Ovary (tissue), 9 donors: ENCODE results near the gene EIF4E1B. TPM values are rescaled to one million over a fixed set of nuclear protein-coding genes. Genes with fewer than 3 reads are reported as not detected.

Experiments
- DNase-seq, 5 donors: peaks; one replicate each; pipeline ENCODE4 v3.0.0-alpha.2; 2019 to 2020
- H3K27ac ChIP-seq, 2 donors: fragments of 200-600 bp; one replicate each; pipeline versions ENCODE4 v1.5.1 to v1.8.0; 2019 to 2022
- H3K27me3 ChIP-seq: fragments of 200-600 bp; one replicate; pipeline ENCODE4 v1.8.0; 2022
- H3K36me3 ChIP-seq: fragments of 200-600 bp; sonication (generic); one replicate; pipeline ENCODE4 v1.5.1; 2019
- H3K4me1 ChIP-seq: one replicate; pipeline ENCODE4 v1.8.1; 2013; ENCODE audit warnings: mild to moderate bottlenecking, moderate library complexity; ENCODE audit not compliant: insufficient read depth
- H3K4me3 ChIP-seq: fragments of 200-600 bp; sonication (generic); one replicate; pipeline ENCODE4 v1.5.1; 2017
- H3K9me3 ChIP-seq, 2 donors: fragments of 200-600 bp in 1 of 2; sonication (generic) in 1 of 2; one replicate each; pipeline versions ENCODE4 v1.5.1 to v1.8.1; 2013 to 2019; ENCODE audit warnings: mild to moderate bottlenecking in 1 of 2, moderate library complexity in 1 of 2
- EP300 ChIP-seq: sonication (generic); formaldehyde crosslinking; IDR thresholded peaks from one replicate; pipeline ENCODE4 v1.6.1; 2017; ENCODE audit warnings: antibody characterized with exemption
- POLR2A ChIP-seq: fragments of 450-650 bp; IDR thresholded peaks from one replicate; pipeline ENCODE4 v1.6.1; 2017; ENCODE audit warnings: antibody characterized with exemption, mild to moderate bottlenecking, moderate library complexity
- WGBS, 3 donors: extraction: QIAGEN DNeasy Blood & Tissue Kit in 1 of 3; methylation state at CpG; one replicate each; pipeline versions ENCODE4 v1.1.5 to v1.1.7; 2013 to 2017; 5-methylcytosine and 5-hydroxymethylcytosine counted together
- intact Hi-C, 4 donors: fragments of 100-400 bp; cut with DNase I; formaldehyde crosslinking; loops; one replicate each; pipeline versions ENCODE4 v1.11.0 to v1.15.1; 2022 to 2023
- polyA plus RNA-seq, 2 donors: library from polyadenylated mRNA; stranded (reverse); fragments of 200-250 nt in 1 of 2; fragments of 350-450 nt in 1 of 2; fragmentation: Illumina TruSeq in 1 of 2; extraction: RNeasy Lipid Tissue Mini Kit (QIAGEN cat#74804) in 1 of 2; gene quantifications; one replicate each; pipeline ENCODE4 v1.2.3, GENCODE V29; 2013 to 2014
- total RNA-seq, 7 donors: library from RNA; depleted of rRNA in 2 of 7; stranded (reverse); fragments of >200 nt in 2 of 7; fragmentation: NEBNext Ultra II Directional in 3 of 7; extraction: Animal tissue kit (Norgen Biotek cat#: 25700) in 3 of 7; gene quantifications; one replicate each; pipeline versions ENCODE4 v1.1.0 to v1.2.4, GENCODE V29; 2016 to 2023
- TF ChIP-seq, protein P1 (sequence below), 3 donors: fragments of 450-650 bp in 2 of 3; fragments of 200-600 bp in 1 of 3; IDR thresholded peaks; one replicate each; pipeline versions ENCODE4 v1.5.1 to v1.8.0; 2016 to 2022; ENCODE audit warnings: antibody characterized with exemption in 3 of 3, mild to moderate bottlenecking in 1 of 3
- donor health status: DM: no; HTN: no; CAD: no; lungs with moderate emphysema.
- donor health status: DM: no; HTN: no; CAD: no.
- donor health status: Bipolar disorder and iron deficiency.
- donor health status: DM: yes; HTN: yes; CAD: no.
- donor health status: DM: no; HTN: no; CAD: no.
- donor health status: DM: yes; HTN: yes; CAD: no.

Gene EIF4E1B
- total and polyA plus RNA-seq, 9 donors: 0.61 TPM; not detected in 8

DNA sequence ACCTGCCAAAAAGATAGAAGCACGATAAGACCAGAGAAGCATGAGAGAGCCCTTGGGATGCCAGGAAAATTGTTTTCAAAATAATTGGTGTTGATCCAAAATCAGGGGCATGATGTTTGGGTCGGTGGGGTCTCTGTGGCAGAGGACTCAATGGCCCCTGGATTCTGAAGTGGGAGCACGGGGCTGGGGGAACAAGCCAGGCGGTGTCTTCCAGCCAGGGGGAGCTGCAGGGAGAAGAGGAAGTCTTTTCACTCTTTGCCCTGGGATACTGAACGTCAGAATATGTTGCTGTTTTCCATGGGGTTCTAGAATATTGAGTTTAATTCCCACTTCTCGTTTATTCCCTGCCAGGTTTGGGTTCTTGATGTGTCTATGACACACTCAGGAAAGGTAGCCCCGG is 37.2 kb downstream of the EIF4E1B start:
- H3K27me3 ChIP-seq: no peaks in the 10 kb centered on the region

DNA sequence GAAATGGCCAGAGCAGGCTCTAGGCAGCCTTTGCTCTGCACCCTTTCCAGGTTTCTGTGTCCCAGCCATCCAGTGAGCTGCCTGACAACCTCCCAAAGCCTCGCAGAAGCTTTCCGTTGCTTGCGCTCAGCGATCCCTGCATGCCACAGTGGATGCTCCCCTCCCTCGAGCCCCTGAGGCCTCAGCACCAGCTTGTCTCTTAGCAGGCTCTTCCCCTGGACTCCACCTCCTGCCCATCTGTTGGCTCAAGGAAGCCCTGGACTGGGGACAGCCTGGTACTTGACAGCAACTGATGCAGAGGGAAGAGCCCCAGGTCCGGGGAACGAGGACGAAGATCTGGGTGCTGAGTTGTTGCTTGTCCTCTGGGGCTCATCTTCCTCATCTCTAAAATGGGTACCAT is 40.0 kb downstream of the EIF4E1B start:
- 57 to 69% (median 60%) methylated on average over 8 of the region's 8 CpGs for WGBS, 3 donors
- intact Hi-C loops: no loop called here

More for the DNA sequence above, 37.2 kb downstream of the EIF4E1B start:
- DNase-seq: no peak
- H3K36me3 ChIP-seq: no peaks in the 10 kb centered on the region
- H3K27ac ChIP-seq: no peak overlapping the region
- intact Hi-C loops: loop anchor here in 1 of 4 donors (10.0 kb wide), 1 partner anchor 287 kb away; no protein-coding TSS in a partner anchor
- TF ChIP-seq EP300 (no peak), POLR2A (no peak)
- TF ChIP-seq, protein P1, sequence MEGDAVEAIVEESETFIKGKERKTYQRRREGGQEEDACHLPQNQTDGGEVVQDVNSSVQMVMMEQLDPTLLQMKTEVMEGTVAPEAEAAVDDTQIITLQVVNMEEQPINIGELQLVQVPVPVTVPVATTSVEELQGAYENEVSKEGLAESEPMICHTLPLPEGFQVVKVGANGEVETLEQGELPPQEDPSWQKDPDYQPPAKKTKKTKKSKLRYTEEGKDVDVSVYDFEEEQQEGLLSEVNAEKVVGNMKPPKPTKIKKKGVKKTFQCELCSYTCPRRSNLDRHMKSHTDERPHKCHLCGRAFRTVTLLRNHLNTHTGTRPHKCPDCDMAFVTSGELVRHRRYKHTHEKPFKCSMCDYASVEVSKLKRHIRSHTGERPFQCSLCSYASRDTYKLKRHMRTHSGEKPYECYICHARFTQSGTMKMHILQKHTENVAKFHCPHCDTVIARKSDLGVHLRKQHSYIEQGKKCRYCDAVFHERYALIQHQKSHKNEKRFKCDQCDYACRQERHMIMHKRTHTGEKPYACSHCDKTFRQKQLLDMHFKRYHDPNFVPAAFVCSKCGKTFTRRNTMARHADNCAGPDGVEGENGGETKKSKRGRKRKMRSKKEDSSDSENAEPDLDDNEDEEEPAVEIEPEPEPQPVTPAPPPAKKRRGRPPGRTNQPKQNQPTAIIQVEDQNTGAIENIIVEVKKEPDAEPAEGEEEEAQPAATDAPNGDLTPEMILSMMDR (IDR thresholded peaks at IDR 0.05): no peak
- no peaks in the 10 kb centered on the region for H3K4me1 ChIP-seq
- no peaks in the 10 kb centered on the region for H3K9me3 ChIP-seq
- WGBS, 3 donors: 63 to 78% (median 69%) methylated on average over 7 of the region's 7 CpGs
- H3K4me3 ChIP-seq: no peak overlapping the region

DNA sequence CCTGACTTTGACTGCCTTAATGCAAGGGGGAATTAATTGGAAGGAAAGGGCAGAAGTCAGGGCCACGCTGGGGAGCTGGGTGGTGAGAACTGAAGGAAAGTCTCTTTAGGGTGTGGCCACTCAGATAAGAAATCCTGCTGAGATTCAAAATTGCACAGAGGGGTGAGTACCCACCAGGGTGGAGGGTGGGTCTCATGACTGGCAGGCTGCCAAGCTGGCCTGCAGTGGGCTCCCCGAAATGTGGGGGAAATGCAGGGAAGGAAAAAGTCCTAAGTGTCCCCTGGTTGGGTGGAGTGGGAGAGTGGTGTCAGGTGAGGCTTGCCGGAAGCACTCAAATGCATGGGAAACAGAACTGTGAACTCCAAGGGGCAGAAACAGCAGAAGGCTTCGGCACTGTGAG is 40.9 kb downstream of the EIF4E1B start:
- Histone ChIP-seq H3K36me3 (no peaks in the 10 kb centered on the region), H3K9me3 (no peaks in the 10 kb centered on the region), H3K4me1 (no peaks in the 10 kb centered on the region), H3K4me3 (no peak overlapping the region), H3K27ac (no peak overlapping the region), H3K27me3 (no peaks in the 10 kb centered on the region)
- intact Hi-C loops: no loop called here
- 70 to 76% (median 71%) methylated on average over 4 of the region's 4 CpGs for WGBS, 3 donors
- no peak for DNase-seq
- TF ChIP-seq EP300: no peak
- TF ChIP-seq, protein P1 (IDR thresholded peaks at IDR 0.05): no peak
- TF ChIP-seq POLR2A: no peak

More for the DNA sequence above, 40.0 kb downstream of the EIF4E1B start:
- Histone ChIP-seq H3K4me1 (no peaks in the 10 kb centered on the region), H3K9me3 (no peaks in the 10 kb centered on the region), H3K4me3 (no peak overlapping the region), H3K27ac (no peak overlapping the region), H3K27me3 (no peaks in the 10 kb centered on the region), H3K36me3 (no peaks in the 10 kb centered on the region)
- TF ChIP-seq POLR2A (no peak), EP300 (no peak)
- TF ChIP-seq, protein P1 (IDR thresholded peaks at IDR 0.05): no peak
- DNase-seq: no peak

DNA sequence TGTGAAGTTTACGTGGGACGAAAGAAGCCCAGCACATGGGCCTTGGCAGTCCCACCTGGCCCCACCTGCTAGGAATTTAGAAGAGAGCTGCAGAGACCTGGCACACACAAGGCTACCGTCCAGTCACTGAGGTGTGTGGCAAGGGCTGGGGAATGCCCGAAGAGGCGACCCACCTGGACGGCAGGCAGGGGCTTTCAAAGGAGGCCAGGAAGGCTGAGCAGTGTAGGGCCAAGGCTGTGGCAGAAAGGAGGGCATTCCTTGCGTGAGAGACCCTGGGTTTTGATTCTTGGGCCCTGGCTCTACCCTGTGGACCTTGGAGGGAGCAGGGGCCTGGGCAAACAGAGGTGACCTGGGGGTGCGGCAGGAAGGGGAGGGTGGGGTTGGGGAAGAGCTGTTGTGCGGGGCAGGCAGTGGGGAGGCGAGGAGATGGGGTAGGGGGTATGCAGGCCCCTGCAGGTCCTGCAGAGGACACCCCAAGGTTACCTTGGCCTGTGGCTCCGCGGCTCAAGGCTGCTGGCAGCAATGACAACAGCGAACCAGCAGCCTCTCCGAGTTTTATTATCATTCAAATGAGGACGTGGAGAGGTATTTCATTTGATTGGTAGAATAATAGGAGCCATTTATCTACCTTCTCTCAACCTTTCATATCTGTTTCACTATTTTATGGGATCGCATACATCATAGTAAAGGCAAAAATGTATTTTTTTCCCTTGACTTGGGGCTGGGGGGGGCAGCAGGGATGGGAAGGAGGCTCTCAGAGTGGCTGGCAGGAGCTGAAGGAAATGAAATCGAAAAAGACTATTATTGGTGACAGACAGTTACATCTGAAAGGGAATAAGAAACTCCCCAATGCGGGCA is 41.6 kb downstream of the EIF4E1B start:
- no peak for DNase-seq
- 50 to 52% (median 52%) methylated on average over 18 of the region's 18 CpGs for WGBS, 3 donors
- Histone ChIP-seq H3K4me3 (no peak overlapping the region), H3K9me3 (no peaks in the 10 kb centered on the region), H3K27me3 (no peaks in the 10 kb centered on the region), H3K27ac (no peak overlapping the region), H3K4me1 (no peaks in the 10 kb centered on the region), H3K36me3 (no peaks in the 10 kb centered on the region)
- no peak for TF ChIP-seq EP300
- TF ChIP-seq, protein P1 (IDR thresholded peaks at IDR 0.05): no peak
- no peak for TF ChIP-seq POLR2A
- intact Hi-C loops: no loop called here
